Neural crest cell (in vitro differentiated cells): ENCODE results near the gene SMTNL2. TPM values are rescaled to one million over a fixed set of nuclear protein-coding genes. Genes with fewer than 3 reads are reported as not detected.

Experiments used
- DNase-seq: peaks from one replicate; pipeline ENCODE4 v3.0.0; 2021; ENCODE audit warnings: low read depth, mixed read lengths, low spot score
- H3K27ac Mint-ChIP-seq: one replicate; pipeline ENCODE4 v1.8.0; 2021; ENCODE audit warnings: mild to moderate bottlenecking, mixed read lengths; ENCODE audit not compliant: unreplicated experiment
- H3K27me3 Mint-ChIP-seq: 2 replicates; pipeline ENCODE4 v1.8.0; 2021; ENCODE audit warnings: low read depth, mild to moderate bottlenecking, mixed read lengths
- H3K36me3 Mint-ChIP-seq: 2 replicates; pipeline ENCODE4 v1.8.0; 2021; ENCODE audit warnings: low read depth, mild to moderate bottlenecking, mixed read lengths
- H3K4me1 Mint-ChIP-seq: 2 replicates; pipeline ENCODE4 v1.8.0; 2021; ENCODE audit warnings: mixed read lengths
- H3K4me3 Mint-ChIP-seq: one replicate; pipeline ENCODE4 v1.8.0; 2021; ENCODE audit warnings: mild to moderate bottlenecking, mixed read lengths
- H3K9me3 Mint-ChIP-seq: 2 replicates; pipeline ENCODE4 v1.8.0; 2021; ENCODE audit warnings: mixed read lengths
- CTCF ChIP-seq: fragments of 200-600 bp; sonication (generic); conservative IDR thresholded peaks from 2 replicates; pipeline ENCODE4 v1.5.0; 2021; ENCODE audit warnings: antibody characterized with exemption, mild to moderate bottlenecking
- long read RNA-seq: library from polyadenylated mRNA; unstranded; transcript quantifications from one replicate; pipeline ENCODE4 v2.0.0, GENCODE V29; 2020
- total RNA-seq: library from RNA; stranded (reverse); gene quantifications from 2 replicates; pipeline ENCODE4 v1.2.1, GENCODE V29; 2021

The SMTNL2 gene
- 1.1 and 1.4 TPM in 2 replicates for total RNA-seq
- long read RNA-seq, partial matches to known transcripts, result 1 of 1 reads
- long read RNA-seq, other reads (novel, unspliced or antisense), result 0 of 1 reads

- Mint-ChIP-seq H3K27ac (no peak within 1 kb of the TSS), H3K36me3 (no peaks in the 10 kb centered on the region), H3K4me3 (peak within 1 kb of the TSS; percentile 90), H3K4me1 (peaks cover 11% of the 10 kb centered on the region), H3K9me3 (no peaks in the 10 kb centered on the region), H3K27me3 (peaks cover 40% of the 10 kb centered on the region)
- TF ChIP-seq CTCF, result peak; percentile 29
- DNase-seq, result peak; percentile 38
Measured at GRCh38 chr17:4584101-4584916, at the start of gene SMTNL2. Gene SMTNL2, plus strand, starts transcription at chr17:4584529. Its CDS starts 77 bp downstream, at chr17:4584606.

GRCh38 chr17:4534928-4535666 lies 49.2 kb upstream of the SMTNL2 start:
- Mint-ChIP-seq H3K27me3 (peaks cover 3% of the 10 kb centered on the region), H3K4me3 (no peak overlapping the region), H3K27ac (peak overlapping the region; percentile 19), H3K9me3 (no peaks in the 10 kb centered on the region), H3K4me1 (peaks cover 4% of the 10 kb centered on the region), H3K36me3 (no peaks in the 10 kb centered on the region)
- no peak for TF ChIP-seq CTCF
- no peak for DNase-seq

DNA sequence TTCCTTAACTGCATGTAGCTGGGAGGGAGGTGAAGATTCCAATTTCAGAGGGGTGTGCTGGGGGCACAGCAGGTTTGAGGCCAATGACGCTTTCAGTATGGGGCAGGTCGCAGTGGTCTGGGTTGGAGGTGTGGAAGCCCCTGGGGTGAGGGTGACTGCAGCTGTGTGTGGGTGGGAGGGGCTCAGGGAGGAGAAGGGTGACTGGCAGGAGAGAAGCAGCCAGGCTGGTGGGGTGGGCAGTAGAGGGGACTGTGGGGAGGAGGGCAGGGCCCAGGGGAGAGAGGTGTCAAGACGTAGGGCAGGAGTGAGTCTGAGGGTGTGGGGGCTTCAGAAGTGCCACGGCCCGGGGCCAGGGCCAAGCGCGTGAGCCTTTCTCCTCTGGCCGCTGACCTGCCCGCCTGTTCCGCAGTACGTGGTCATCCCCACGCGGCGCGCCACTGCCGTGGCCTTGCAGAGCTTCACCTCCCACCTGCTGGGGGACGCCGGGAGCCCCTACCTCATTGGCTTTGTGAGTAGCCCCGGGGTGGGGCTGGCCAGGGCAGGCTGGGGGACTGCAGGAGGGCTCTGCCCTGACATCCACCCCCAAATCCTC lies 48.6 kb upstream of the SMTNL2 start:
- H3K9me3 Mint-ChIP-seq, result no peaks in the 10 kb centered on the region
- H3K27me3 Mint-ChIP-seq, result peaks cover 3% of the 10 kb centered on the region
- DNase-seq, result no peak
- peaks cover 4% of the 10 kb centered on the region for H3K4me1 Mint-ChIP-seq
- no peak overlapping the region for H3K27ac Mint-ChIP-seq
- H3K36me3 Mint-ChIP-seq, result no peaks in the 10 kb centered on the region
- H3K4me3 Mint-ChIP-seq, result no peak overlapping the region
- no peak for TF ChIP-seq CTCF

- TF ChIP-seq CTCF, result no peak
- H3K36me3 Mint-ChIP-seq, result no peaks in the 10 kb centered on the region
- peaks cover 3% of the 10 kb centered on the region for H3K27me3 Mint-ChIP-seq
- DNase-seq, result no peak
- H3K4me1 Mint-ChIP-seq, result peaks cover 4% of the 10 kb centered on the region
- no peaks in the 10 kb centered on the region for H3K9me3 Mint-ChIP-seq
- no peak overlapping the region for H3K27ac Mint-ChIP-seq
- no peak overlapping the region for H3K4me3 Mint-ChIP-seq
Measured at GRCh38 chr17:4536259-4536741, 48.0 kb upstream of the SMTNL2 start.

DNA sequence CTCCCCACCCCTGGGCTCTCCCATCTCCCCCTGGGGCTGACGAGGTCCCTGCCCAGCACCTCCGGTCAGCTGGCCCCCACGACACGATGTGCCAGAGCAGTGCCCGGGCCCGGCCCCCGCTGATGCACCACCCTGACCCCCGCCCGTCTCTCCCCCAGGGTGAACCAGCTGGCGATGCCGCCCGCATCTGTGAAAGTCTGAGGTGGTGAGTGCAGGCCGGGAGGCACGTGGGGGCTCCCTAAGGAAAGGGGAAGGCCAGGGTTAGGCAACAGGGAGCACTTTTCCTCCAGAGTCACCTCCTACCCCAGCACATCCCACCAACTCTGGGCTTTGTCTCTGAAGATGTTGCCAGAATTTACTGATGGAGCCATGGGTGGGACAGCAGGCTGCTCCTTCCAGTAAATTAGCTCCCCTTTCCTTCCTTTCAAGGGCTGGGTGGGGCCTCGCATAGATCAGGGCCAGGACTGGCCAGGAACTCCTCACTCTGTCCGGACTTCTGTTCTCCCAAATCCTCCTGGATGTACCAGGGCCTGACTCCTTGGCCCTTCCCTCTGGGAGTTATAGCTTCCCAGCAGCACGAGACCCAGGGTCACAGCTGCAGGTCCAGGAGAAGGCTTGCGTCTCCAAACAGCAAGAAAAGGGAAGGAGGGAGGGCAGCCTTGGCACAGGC lies 47.5 kb upstream of the SMTNL2 start:
- H3K4me3 Mint-ChIP-seq, result no peak overlapping the region
- no peaks in the 10 kb centered on the region for H3K9me3 Mint-ChIP-seq
- TF ChIP-seq CTCF, result no peak
- no peak for DNase-seq
- no peaks in the 10 kb centered on the region for H3K36me3 Mint-ChIP-seq
- peaks cover 3% of the 10 kb centered on the region for H3K27me3 Mint-ChIP-seq
- H3K27ac Mint-ChIP-seq, result no peak overlapping the region
- H3K4me1 Mint-ChIP-seq, result peaks cover 4% of the 10 kb centered on the region
